Thymus (tissue), 11 donors: ENCODE results near the gene AMPD2. TPM values are rescaled to one million over a fixed set of nuclear protein-coding genes. Genes with fewer than 3 reads are reported as not detected.
A peak's percentile ranks its signal among the peaks of the same experiment; 100 is the strongest.

Source experiments
- DNase-seq, 9 donors: peaks; one replicate each; pipeline ENCODE4 v3.0.0-alpha.2; 2013; ENCODE audit warnings: low spot score in 9 of 9, low read depth in 6 of 9, missing footprints in 1 of 9
- H3K27ac ChIP-seq, 2 donors: one replicate each; pipeline ENCODE4 v1.5.1; 2013; ENCODE audit warnings: control low read depth in 1 of 2, low read depth in 1 of 2, low read length in 1 of 2, mild to moderate bottlenecking in 1 of 2, moderate library complexity in 1 of 2
- H3K27me3 ChIP-seq, 2 donors: one replicate each; pipeline ENCODE4 v1.5.1; 2013; ENCODE audit warnings: low read length in 1 of 2; ENCODE audit not compliant: control insufficient read depth in 2 of 2, insufficient read depth in 1 of 2
- H3K36me3 ChIP-seq, 2 donors: one replicate each; pipeline ENCODE4 v1.5.1; 2013; ENCODE audit warnings: low read length in 1 of 2, mild to moderate bottlenecking in 1 of 2, moderate library complexity in 1 of 2; ENCODE audit not compliant: control insufficient read depth in 2 of 2, insufficient read depth in 2 of 2
- H3K4me1 ChIP-seq, 2 donors: one replicate each; pipeline ENCODE4 v1.5.1; 2013; ENCODE audit warnings: low read length in 2 of 2; ENCODE audit not compliant: control insufficient read depth in 2 of 2, insufficient read depth in 2 of 2
- H3K4me3 ChIP-seq, 2 donors: one replicate each; pipeline ENCODE4 v1.5.1; 2013; ENCODE audit warnings: low read length in 2 of 2, control low read depth in 1 of 2, mild to moderate bottlenecking in 1 of 2
- H3K9me3 ChIP-seq, 2 donors: one replicate each; pipeline ENCODE4 v1.5.1; 2013; ENCODE audit warnings: low read length in 1 of 2, mild to moderate bottlenecking in 1 of 2; ENCODE audit not compliant: control insufficient read depth in 2 of 2, insufficient read depth in 1 of 2
- WGBS: extraction: QIAGEN DNeasy Blood & Tissue Kit; methylation state at CpG from one replicate; pipeline ENCODE4 v1.1.7; 2013; 5-methylcytosine and 5-hydroxymethylcytosine counted together
- polyA plus RNA-seq: library from polyadenylated mRNA; stranded (reverse); fragments of 200-250 nt; gene quantifications from one replicate; pipeline ENCODE4 v1.2.3, GENCODE V29; 2013
- total RNA-seq: library from RNA; stranded (reverse); fragments of 120-200 nt; gene quantifications from one replicate; pipeline ENCODE4 v1.2.4, GENCODE V29; 2013
- donor health status: healthy.

Gene AMPD2
- total and polyA plus RNA-seq, 2 donors: 24.8 to 32.8 TPM

DNA sequence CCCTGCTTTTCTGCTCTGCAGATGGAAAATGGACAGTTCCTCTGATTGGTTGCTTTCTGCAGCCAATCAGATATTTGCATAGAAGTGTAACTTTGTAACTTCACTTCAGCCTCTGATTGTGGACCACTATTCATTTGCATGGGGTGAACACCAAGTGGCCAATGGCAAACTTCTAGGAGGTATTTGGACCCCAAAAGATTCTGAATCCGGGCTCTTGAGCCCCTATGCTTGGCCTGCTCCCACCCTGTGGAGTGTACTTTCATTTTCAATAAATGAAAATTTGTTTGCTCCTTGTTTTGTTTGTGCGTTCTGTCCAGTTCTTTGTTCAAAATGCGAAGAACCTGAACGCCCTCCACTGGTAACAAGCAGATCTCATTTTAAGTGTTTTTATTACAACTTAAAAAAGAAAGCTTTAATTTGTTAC, 29.9 kb downstream of the AMPD2 start:
- no peak for DNase-seq
- peaks cover 0 to 2% of the 10 kb centered on the region in 2 donors for H3K27me3 ChIP-seq
- H3K4me1 ChIP-seq: no peaks in the 10 kb centered on the region
- H3K36me3 ChIP-seq: no peaks in the 10 kb centered on the region
- 81% methylated on average over 4 of the region's 4 CpGs for WGBS
- no peak overlapping the region for H3K4me3 ChIP-seq
- peaks cover 0 to 2% of the 10 kb centered on the region in 2 donors for H3K9me3 ChIP-seq
- H3K27ac ChIP-seq: no peak overlapping the region

- DNase-seq: no peak
- 95% methylated on average over 3 of the region's 3 CpGs for WGBS
These were observed 31.0 kb downstream of the AMPD2 start for GRCh38 chr1:109650609-109651008.

GRCh38 chr1:109652402-109652801, 32.8 kb downstream of the AMPD2 start:
- Histone ChIP-seq H3K9me3 (peaks cover 0 to 3% of the 10 kb centered on the region in 2 donors), H3K36me3 (no peaks in the 10 kb centered on the region), H3K27me3 (peaks cover 0 to 21% of the 10 kb centered on the region in 2 donors), H3K4me3 (no peak overlapping the region), H3K27ac (no peak overlapping the region), H3K4me1 (peaks cover 3 to 12% of the 10 kb centered on the region in 2 donors)
- WGBS: 70% methylated on average over 2 of the region's 2 CpGs
- no peak for DNase-seq

More at GRCh38 chr1:109650609-109651008, 31.0 kb downstream of the AMPD2 start:
- Histone ChIP-seq H3K27me3 (peaks cover 0 to 10% of the 10 kb centered on the region in 2 donors), H3K9me3 (peaks cover 0 to 3% of the 10 kb centered on the region in 2 donors), H3K4me1 (peaks cover 3 to 5% of the 10 kb centered on the region in 2 donors), H3K36me3 (no peaks in the 10 kb centered on the region), H3K4me3 (no peak overlapping the region), H3K27ac (no peak overlapping the region)

- Histone ChIP-seq H3K9me3 (peaks cover 0 to 3% of the 10 kb centered on the region in 2 donors), H3K27me3 (peaks cover 0 to 21% of the 10 kb centered on the region in 2 donors)
These were observed 33.7 kb downstream of the AMPD2 start for GRCh38 chr1:109653306-109653705.

GRCh38 chr1:109654519-109654918, 34.9 kb downstream of the AMPD2 start:
- 97% methylated on average over 12 of the region's 12 CpGs for WGBS
- Histone ChIP-seq H3K36me3 (no peaks in the 10 kb centered on the region), H3K4me1 (peaks cover 3 to 16% of the 10 kb centered on the region in 2 donors), H3K4me3 (no peak overlapping the region), H3K9me3 (peaks cover 0 to 3% of the 10 kb centered on the region in 2 donors), H3K27ac (no peak overlapping the region), H3K27me3 (peaks cover 0 to 21% of the 10 kb centered on the region in 2 donors)
- no peak for DNase-seq

More at GRCh38 chr1:109653306-109653705, 33.7 kb downstream of the AMPD2 start:
- H3K4me1 ChIP-seq: peaks cover 3 to 12% of the 10 kb centered on the region in 2 donors
- WGBS: 90% methylated on average over 2 of the region's 2 CpGs
- no peak overlapping the region for H3K27ac ChIP-seq
- no peaks in the 10 kb centered on the region for H3K36me3 ChIP-seq
- H3K4me3 ChIP-seq: no peak overlapping the region
- DNase-seq: no peak

DNA sequence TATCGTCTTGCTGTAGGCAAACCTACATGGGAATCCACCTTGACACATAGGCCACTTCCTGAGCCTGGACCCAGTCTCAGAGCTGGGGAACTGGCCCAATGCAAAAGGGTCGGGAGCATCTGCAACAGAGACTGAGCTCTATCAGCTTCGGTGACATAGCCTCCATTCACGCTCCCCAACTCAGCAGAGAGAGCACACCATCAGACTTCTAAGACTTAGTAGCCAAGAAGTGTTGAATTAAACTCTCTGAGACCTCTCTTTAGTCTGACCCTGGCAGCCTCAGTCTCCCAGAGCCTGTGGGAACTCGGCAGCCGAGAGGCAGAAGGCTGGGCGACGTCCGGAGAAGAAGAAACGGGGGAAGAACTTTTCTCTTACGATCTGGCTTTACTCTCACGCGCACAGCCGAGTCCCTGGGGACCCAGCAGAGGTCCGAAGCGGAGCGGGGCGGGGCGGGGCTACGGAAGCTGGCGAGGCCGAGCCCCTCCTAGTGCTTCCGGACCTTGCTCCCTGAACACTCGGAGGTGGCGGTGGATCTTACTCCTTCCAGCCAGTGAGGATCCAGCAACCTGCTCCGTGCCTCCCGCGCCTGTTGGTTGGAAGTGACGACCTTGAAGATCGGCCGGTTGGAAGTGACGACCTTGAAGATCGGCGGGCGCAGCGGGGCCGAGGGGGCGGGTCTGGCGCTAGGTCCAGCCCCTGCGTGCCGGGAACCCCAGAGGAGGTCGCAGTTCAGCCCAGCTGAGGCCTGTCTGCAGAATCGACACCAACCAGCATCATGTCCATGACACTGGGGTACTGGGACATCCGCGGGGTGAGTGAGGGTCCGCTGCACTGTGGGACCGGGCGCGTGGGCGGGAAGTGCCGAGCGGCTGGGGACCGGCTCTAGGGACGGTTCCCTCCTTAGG, 36.2 kb downstream of the AMPD2 start, which contains the start of gene GSTM4:
Gene GSTM4, plus strand, starts transcription at position 485 of the 905 bp plus-strand sequence. Its CDS starts 291 bp downstream, at position 776.
- WGBS: 3% methylated on average over 54 of the region's 54 CpGs
- H3K9me3 ChIP-seq: peaks cover 0 to 3% of the 10 kb centered on the region in 2 donors
- H3K4me3 ChIP-seq: peak within 1 kb of the TSS; percentile 64 to 83
- H3K4me1 ChIP-seq: peaks cover 3 to 21% of the 10 kb centered on the region in 2 donors
- DNase-seq: peak in 6 of 9 donors; percentile 18 to 70 (median 50)
- H3K36me3 ChIP-seq: no peaks in the 10 kb centered on the region
- H3K27ac ChIP-seq: peak within 1 kb of the TSS in 1 of 2 donors; percentile 53
- H3K27me3 ChIP-seq: peaks cover 0 to 21% of the 10 kb centered on the region in 2 donors

- Histone ChIP-seq H3K27me3 (peaks cover 0 to 21% of the 10 kb centered on the region in 2 donors), H3K27ac (peak overlapping the region in 1 of 2 donors; percentile 9), H3K4me3 (no peak overlapping the region), H3K4me1 (peaks cover 3 to 24% of the 10 kb centered on the region in 2 donors), H3K36me3 (no peaks in the 10 kb centered on the region), H3K9me3 (peaks cover 0 to 3% of the 10 kb centered on the region in 2 donors)
- 97% methylated on average over 4 of the region's 4 CpGs for WGBS
- DNase-seq: no peak
These were observed 37.8 kb downstream of the AMPD2 start for GRCh38 chr1:109657395-109657794.

DNA sequence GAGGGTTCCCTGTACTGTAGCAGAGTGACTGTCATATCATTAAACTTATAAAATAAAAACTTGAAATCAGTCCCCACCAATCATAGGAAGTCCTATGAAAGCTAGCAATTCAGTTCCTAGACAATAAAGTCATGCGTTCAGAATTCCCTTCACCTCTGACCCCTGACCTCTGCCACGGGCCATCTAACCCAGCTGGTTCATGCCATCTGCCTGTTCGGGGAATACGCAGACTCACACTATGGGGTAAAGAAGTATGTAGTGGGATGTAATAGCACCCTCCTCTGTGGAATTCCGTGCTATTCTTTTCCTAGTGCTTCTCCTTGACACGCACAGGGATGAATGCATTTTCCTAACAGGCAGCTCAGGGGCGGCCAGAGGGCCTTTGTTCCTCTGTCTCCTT, 38.3 kb downstream of the AMPD2 start:
- H3K36me3 ChIP-seq: no peaks in the 10 kb centered on the region
- H3K4me3 ChIP-seq: no peak overlapping the region
- no peak overlapping the region for H3K27ac ChIP-seq
- 95% methylated on average over 7 of the region's 7 CpGs for WGBS
- DNase-seq: no peak
- peaks cover 0 to 21% of the 10 kb centered on the region in 2 donors for H3K27me3 ChIP-seq
- H3K9me3 ChIP-seq: peaks cover 0 to 3% of the 10 kb centered on the region in 2 donors
- peaks cover 3 to 24% of the 10 kb centered on the region in 2 donors for H3K4me1 ChIP-seq

DNA sequence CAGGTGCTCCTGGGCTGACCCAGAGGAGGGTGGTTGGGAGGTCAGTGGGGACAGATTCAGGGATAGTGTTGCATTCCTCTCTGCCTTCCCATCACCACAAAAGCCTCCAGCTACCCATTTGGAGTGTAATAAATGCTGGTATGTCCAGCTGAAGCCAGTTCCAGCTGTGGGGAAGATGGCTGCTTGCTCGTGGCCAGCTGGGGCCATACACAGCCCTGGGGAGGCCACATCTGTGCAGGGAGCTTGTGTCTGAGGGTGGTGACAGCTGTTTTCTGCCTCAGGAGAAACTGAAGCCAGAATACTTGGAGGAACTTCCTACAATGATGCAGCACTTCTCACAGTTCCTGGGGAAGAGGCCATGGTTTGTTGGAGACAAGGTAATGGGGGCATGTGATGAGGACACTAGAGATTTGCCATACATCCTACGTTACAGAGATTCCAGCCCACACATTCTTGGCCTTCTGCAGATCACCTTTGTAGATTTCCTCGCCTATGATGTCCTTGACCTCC, 39.0 kb downstream of the AMPD2 start:
- Histone ChIP-seq H3K9me3 (peaks cover 0 to 3% of the 10 kb centered on the region in 2 donors), H3K4me3 (no peak overlapping the region), H3K27me3 (peaks cover 0 to 21% of the 10 kb centered on the region in 2 donors), H3K36me3 (no peaks in the 10 kb centered on the region), H3K27ac (no peak overlapping the region), H3K4me1 (peaks cover 3 to 24% of the 10 kb centered on the region in 2 donors)
- 43% methylated on average over 3 of the region's 3 CpGs for WGBS
- DNase-seq: no peak
